Measurements from ENCODE around the gene LY6G5C.

LY6G5C gene

DNA sequence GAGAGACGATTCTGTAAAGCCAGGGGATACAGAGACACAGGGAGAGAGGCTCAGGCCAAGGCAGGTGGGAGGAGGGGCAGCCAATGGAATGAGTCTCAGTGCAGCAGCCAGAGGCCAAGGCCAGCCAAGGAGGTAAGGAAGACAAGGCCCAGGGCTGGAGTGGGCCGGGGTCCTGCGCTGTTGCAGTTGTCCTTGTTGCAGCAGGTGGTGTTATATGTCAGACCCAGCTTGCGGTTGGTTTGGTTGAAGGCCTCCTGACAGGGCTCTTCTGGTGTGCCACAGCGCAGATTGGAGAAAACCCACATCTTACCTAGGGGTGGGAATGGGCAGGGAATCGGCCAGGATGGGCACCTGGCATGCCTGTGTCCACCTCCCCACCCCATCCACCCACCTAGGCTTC is 38.1 kb upstream of the LY6G5C start:
- TF ChIP-seq, protein P1, sequence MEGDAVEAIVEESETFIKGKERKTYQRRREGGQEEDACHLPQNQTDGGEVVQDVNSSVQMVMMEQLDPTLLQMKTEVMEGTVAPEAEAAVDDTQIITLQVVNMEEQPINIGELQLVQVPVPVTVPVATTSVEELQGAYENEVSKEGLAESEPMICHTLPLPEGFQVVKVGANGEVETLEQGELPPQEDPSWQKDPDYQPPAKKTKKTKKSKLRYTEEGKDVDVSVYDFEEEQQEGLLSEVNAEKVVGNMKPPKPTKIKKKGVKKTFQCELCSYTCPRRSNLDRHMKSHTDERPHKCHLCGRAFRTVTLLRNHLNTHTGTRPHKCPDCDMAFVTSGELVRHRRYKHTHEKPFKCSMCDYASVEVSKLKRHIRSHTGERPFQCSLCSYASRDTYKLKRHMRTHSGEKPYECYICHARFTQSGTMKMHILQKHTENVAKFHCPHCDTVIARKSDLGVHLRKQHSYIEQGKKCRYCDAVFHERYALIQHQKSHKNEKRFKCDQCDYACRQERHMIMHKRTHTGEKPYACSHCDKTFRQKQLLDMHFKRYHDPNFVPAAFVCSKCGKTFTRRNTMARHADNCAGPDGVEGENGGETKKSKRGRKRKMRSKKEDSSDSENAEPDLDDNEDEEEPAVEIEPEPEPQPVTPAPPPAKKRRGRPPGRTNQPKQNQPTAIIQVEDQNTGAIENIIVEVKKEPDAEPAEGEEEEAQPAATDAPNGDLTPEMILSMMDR (IDR thresholded peaks at IDR 0.05), result no peak

DNA sequence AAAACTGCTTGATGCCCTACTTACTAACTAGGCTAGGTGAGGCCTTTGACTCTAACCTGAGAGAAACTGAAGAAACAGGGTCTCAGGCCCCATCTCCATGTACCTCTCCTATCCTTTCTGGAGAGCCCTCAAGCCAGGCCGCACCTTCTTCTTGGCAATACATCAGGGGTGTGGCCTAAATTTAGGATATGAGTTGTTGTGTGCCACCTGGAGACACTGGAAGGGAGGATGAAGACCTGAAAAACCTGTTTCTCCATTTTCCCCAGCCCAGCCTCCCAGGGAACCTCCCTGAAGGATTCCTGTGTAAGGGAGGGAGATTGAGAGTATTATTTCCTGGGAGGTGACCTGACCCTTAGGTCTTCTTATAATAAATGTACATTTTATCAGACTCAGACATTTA is 37.4 kb upstream of the LY6G5C start:
- TF ChIP-seq, protein P1 (IDR thresholded peaks at IDR 0.05), result no peak

DNA sequence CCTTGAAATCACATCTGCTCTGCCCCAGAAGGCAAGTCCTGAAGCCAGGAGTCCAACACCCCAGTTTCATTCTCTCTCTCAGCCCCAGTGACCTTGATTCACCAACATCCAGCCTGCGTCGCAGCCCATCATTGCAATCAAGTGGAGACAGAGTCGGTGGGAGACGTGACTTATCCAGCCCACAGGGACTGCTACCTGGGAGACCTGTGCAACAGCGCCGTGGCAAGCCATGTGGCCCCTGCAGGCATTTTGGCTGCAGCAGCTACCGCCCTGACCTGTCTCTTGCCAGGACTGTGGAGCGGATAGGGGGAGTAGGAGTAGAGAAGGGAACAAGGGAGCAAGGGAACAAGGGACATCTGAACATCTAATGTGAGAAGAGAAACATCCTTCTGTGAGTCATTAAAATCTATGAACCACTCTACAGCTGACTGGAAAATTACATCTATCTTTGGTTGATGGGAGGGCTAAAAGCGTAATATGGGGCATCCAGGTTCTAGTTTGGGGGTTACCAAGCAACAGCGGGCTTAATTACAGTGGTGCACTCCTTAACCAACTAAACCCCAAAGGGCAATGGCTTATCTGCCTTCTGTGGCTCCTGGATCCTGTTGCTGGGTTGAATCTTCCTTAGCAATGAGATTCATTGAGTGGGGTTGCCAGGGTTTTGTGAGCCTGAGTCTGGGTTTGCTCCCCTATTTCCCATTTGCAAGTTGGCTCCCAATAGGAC is 36.8 kb upstream of the LY6G5C start:
- TF ChIP-seq, protein P1 (IDR thresholded peaks at IDR 0.05), result no peak

DNA sequence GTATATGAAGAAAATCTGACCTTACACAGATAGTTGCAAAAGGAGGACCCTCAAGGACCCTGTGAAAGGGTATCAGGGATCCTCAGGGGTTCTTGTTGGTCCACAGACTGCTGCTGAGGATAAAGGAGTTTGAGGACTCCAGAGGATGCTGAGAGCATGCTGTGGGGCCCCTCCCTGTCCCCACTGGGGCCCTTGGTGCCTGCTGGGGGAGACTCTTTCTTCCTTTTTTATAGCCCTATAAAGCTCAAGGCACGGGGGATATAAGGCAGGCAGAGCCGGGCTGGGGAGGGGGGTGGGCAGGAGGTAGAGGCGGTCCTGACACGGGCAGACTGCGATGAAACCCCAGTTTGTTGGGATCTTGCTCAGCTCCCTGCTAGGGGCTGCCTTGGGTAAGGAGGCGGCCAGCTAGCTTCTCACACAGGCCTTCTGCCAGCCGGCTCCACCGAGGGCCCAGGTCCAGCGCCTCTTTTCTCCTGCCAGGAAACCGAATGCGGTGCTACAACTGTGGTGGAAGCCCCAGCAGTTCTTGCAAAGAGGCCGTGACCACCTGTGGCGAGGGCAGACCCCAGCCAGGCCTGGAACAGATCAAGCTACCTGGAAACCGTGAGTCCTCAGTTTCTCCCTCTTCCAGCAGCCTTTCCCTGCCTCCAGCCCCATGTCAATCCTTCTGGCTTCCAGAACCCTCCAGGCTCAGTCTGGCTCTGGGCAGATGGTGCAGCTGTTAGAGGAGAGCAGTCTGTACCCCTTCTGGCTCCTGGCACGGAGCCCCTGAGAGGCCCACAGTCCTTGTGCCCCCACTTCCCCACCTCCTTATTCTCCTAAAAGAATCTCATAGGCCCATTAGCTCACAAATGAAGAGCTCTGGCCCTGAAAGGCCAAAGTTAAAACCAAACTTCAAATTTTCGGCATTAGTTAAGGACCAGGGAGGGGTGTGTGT is 34.4 kb upstream of the LY6G5C start, which contains the start of gene LY6G6D:
LY6G6D (plus strand) TSS at position 327 of the 937 bp plus-strand sequence; CDS start at position 335, 8 bp downstream.
- TF ChIP-seq, protein P1 (IDR thresholded peaks at IDR 0.05), result no peak

DNA sequence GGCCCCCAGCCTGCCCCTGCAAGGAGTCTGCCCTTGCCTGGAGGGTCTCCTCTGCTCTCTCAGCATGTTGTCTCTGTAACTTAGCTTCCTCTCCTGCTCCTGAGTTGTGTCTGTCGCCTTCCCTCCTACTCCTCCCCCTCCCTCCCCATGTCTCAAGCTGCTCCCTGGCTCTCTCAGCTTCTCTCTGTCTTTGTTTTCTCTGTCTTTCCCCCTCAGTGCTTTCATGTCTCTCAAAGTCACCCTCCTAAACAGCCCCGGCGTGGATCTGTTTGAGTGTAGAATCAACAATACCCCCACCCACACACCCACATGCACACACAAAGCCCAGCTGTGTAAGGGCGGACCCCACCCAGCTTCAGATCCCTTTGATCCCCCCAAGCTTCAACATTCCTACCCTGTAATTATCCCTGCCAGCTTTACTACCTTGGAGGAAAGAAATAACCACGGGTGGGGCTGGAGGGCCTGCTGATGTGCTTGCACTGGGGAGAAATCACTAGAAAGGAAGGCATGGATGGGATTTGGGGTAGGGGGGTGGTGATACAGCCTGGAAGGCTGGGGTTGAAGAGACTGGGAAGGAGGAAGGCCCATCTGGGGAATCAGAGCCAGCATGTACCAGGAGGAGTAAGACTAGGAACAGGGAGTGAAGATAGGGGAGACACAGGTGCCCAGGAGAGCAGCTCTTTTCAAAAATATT is 33.3 kb upstream of the LY6G5C start:
- TF ChIP-seq, protein P1 (IDR thresholded peaks at IDR 0.05), result no peak

DNA sequence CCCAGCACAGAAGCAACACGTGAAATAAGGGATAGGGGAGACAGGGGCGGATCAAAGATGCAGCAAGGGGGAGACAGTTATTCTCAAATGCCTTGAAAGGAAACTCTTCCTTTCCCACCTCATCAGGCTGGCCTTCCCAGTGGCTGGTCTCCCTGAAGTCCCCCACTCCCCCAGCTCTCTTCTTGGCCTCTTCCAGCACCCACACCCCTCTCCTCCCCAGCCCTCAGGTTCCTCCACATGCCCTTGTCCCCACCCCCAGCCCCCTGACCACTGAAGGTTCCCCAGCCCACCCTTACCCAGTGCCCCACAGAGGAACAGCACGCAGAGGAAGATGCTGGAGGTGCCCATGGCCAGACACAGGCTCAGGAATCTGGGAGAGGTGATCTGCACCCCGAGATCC is 32.6 kb upstream of the LY6G5C start:
- TF ChIP-seq, protein P1 (IDR thresholded peaks at IDR 0.05), result no peak

DNA sequence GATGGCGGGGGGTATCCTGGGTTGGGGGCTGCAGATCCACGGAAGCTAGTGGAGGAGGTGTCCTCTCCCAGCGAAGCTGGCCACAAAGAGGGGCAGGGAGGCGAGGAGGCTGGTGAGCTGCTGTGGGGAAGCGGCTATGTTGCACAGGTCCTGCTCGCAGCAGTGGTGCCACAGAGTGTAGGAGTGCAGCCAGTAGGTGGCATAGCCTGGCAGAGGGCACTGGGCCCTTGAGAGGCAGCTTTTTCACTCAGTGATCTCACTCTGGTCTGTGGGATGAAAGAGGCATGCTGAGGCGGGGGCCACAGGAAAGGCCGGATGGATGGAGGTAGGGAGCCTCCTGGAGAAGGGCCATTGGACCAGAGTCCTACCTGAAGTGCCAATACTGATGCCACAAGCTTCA is 31.4 kb upstream of the LY6G5C start:
- TF ChIP-seq, protein P1 (IDR thresholded peaks at IDR 0.05), result no peak; the same call in 1 of the 2 replicates
